Suprapubic skin (tissue), 4 donors: Measurements from ENCODE around the gene KCNJ1.

Source experiments
- POLR2A ChIP-seq, 2 donors: fragments of 450-650 bp; IDR thresholded peaks; one replicate each; pipeline ENCODE4 v1.6.1; 2017; ENCODE audit warnings: antibody characterized with exemption in 2 of 2, mild to moderate bottlenecking in 2 of 2, moderate library complexity in 2 of 2
- POLR2AphosphoS5 ChIP-seq, 3 donors: sonication (generic); formaldehyde crosslinking; IDR thresholded peaks; one replicate each; pipeline ENCODE4 v1.6.1; 2017; ENCODE audit warnings: antibody characterized with exemption in 3 of 3
- TF ChIP-seq, protein P1 (sequence below), 2 donors: fragments of 200-600 bp in 1 of 2; fragments of 450-650 bp in 1 of 2; sonication (generic) in 1 of 2; IDR thresholded peaks; one replicate each; pipeline ENCODE4 v1.5.1; 2016 to 2019; ENCODE audit warnings: antibody characterized with exemption in 2 of 2, mild to moderate bottlenecking in 1 of 2, moderate library complexity in 1 of 2

DNA sequence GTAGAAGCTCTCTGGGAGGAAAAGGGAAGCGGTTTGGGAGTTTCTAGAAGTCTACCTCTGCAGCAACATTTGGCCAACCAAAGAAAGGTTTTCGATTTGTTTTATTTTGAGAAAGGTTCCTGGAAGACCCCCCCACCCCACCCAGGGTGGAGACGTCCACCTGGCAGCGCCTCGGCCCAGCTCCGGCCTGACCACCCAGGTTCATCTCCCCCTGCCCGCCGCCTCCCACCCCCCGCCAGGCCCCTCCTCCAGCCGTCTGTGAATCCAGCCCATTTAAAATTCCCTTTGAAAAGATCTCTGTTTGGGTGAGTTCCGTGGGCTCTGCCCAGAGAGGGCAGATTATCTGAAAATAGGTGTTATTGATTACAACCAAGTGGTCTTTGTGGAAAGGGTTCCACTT lies 43.3 kb downstream of the KCNJ1 start:
- TF ChIP-seq, protein P1, sequence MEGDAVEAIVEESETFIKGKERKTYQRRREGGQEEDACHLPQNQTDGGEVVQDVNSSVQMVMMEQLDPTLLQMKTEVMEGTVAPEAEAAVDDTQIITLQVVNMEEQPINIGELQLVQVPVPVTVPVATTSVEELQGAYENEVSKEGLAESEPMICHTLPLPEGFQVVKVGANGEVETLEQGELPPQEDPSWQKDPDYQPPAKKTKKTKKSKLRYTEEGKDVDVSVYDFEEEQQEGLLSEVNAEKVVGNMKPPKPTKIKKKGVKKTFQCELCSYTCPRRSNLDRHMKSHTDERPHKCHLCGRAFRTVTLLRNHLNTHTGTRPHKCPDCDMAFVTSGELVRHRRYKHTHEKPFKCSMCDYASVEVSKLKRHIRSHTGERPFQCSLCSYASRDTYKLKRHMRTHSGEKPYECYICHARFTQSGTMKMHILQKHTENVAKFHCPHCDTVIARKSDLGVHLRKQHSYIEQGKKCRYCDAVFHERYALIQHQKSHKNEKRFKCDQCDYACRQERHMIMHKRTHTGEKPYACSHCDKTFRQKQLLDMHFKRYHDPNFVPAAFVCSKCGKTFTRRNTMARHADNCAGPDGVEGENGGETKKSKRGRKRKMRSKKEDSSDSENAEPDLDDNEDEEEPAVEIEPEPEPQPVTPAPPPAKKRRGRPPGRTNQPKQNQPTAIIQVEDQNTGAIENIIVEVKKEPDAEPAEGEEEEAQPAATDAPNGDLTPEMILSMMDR (IDR thresholded peaks at IDR 0.05), result no peak
- TF ChIP-seq POLR2A (IDR thresholded peaks at IDR 0.05) (no peak), POLR2AphosphoS5 (IDR thresholded peaks at IDR 0.05) (no peak)
